H9 (cell line): ENCODE measurements around the gene OTUD3. TPM values are rescaled to one million over a fixed set of nuclear protein-coding genes. Genes with fewer than 3 reads are reported as not detected.
"Not testable (repeated sequence)": the region's sequence is repeated elsewhere in the genome, so short reads cannot be mapped to it uniquely, and the experiment has no call there.

ENCODE experiments used
- DNase-seq: peaks from one replicate; pipeline ENCODE4 v3.0.0-alpha.2; 2017
- H2AFZ ChIP-seq: one replicate; pipeline ENCODE4 v1.6.1; 2013; ENCODE audit warnings: mild to moderate bottlenecking, low read length, control low read depth, moderate library complexity
- H2AK5ac ChIP-seq: 2 replicates; pipeline ENCODE4 v1.6.1; 2013; ENCODE audit warnings: low read length, control low read depth, mixed read lengths; ENCODE audit not compliant: insufficient read length
- H2BK120ac ChIP-seq: one replicate; pipeline ENCODE4 v1.6.1; 2013; ENCODE audit warnings: low read depth, mild to moderate bottlenecking, low read length, control low read depth, inconsistent platforms; ENCODE audit not compliant: poor library complexity, severe bottlenecking
- H2BK12ac ChIP-seq: 2 replicates; pipeline ENCODE4 v1.6.1; 2013; ENCODE audit warnings: low read length, control low read depth, mixed read lengths, low read depth; ENCODE audit not compliant: insufficient read length
- H2BK15ac ChIP-seq: 2 replicates; pipeline ENCODE4 v1.6.1; 2013; ENCODE audit warnings: low read depth, low read length, control low read depth
- H2BK20ac ChIP-seq: one replicate; pipeline ENCODE4 v1.6.1; 2013; ENCODE audit warnings: low read depth, mild to moderate bottlenecking, low read length, control low read depth, inconsistent platforms; ENCODE audit not compliant: poor library complexity, severe bottlenecking
- H2BK5ac ChIP-seq: 2 replicates; pipeline ENCODE4 v1.6.1; 2013; ENCODE audit warnings: low read length, control low read depth, mixed read lengths; ENCODE audit not compliant: insufficient read length
- H3K14ac ChIP-seq: 2 replicates; pipeline ENCODE4 v1.6.1; 2013; ENCODE audit warnings: low read length, control low read depth; ENCODE audit not compliant: insufficient read depth
- H3K18ac ChIP-seq: 2 replicates; pipeline ENCODE4 v1.6.1; 2013; ENCODE audit warnings: low read depth, mild to moderate bottlenecking, mixed read lengths, low read length, control low read depth; ENCODE audit not compliant: insufficient read length
- H3K23ac ChIP-seq: 2 replicates; pipeline ENCODE4 v1.6.1; 2013; ENCODE audit warnings: low read length, control low read depth, mixed read lengths, low read depth; ENCODE audit not compliant: insufficient read length
- H3K23me2 ChIP-seq: 2 replicates; pipeline ENCODE4 v1.6.1; 2013; ENCODE audit warnings: low read depth, mild to moderate bottlenecking, mixed read lengths, low read length, control low read depth; ENCODE audit not compliant: insufficient read length, poor library complexity, severe bottlenecking
- H3K27ac ChIP-seq: 2 replicates; pipeline ENCODE4 v1.5.1; 2013; ENCODE audit warnings: low read length, control low read depth, mixed read lengths, low read depth; ENCODE audit not compliant: insufficient read length
- H3K27me3 ChIP-seq: 2 replicates; pipeline ENCODE4 v1.6.1; 2013; ENCODE audit warnings: low read length, control low read depth, inconsistent platforms; ENCODE audit not compliant: insufficient read depth
- H3K4ac ChIP-seq: 2 replicates; pipeline ENCODE4 v1.6.1; 2013; ENCODE audit warnings: low read depth, mild to moderate bottlenecking, control low read depth, inconsistent platforms, low read length, moderate library complexity
- H3K4me1 ChIP-seq: 2 replicates; pipeline ENCODE4 v1.6.1; 2013; ENCODE audit warnings: low read length, control low read depth, inconsistent platforms; ENCODE audit not compliant: insufficient read depth
- H3K4me2 ChIP-seq: 2 replicates; pipeline ENCODE4 v1.6.1; 2013; ENCODE audit warnings: low read length, control low read depth, mixed read lengths; ENCODE audit not compliant: insufficient read length, insufficient read depth
- H3K56ac ChIP-seq: 2 replicates; pipeline ENCODE4 v1.6.1; 2013; ENCODE audit warnings: low read depth, mild to moderate bottlenecking, mixed read lengths, low read length, control low read depth; ENCODE audit not compliant: insufficient read length
- H3K79me1 ChIP-seq: 2 replicates; pipeline ENCODE4 v1.6.1; 2013; ENCODE audit warnings: low read depth, mild to moderate bottlenecking, moderate library complexity, low read length, control low read depth, inconsistent platforms; ENCODE audit not compliant: insufficient read depth, poor library complexity, severe bottlenecking
- H3K79me2 ChIP-seq: 2 replicates; pipeline ENCODE4 v1.6.1; 2013; ENCODE audit warnings: low read length, control low read depth, inconsistent platforms; ENCODE audit not compliant: insufficient read depth
- H3K9ac ChIP-seq: 2 replicates; pipeline ENCODE4 v1.6.1; 2013; ENCODE audit warnings: low read length, control low read depth, mixed read lengths; ENCODE audit not compliant: insufficient read length; ENCODE audit errors: extremely low read depth
- H3K9me3 ChIP-seq: one replicate; pipeline ENCODE4 v1.6.1; 2013; ENCODE audit warnings: low read depth, low read length, inconsistent platforms; ENCODE audit not compliant: control insufficient read depth
- H3T11ph ChIP-seq: one replicate; pipeline ENCODE4 v1.6.1; 2013; ENCODE audit warnings: mild to moderate bottlenecking, low read length, control low read depth, inconsistent platforms
- H4K20me1 ChIP-seq: one replicate; pipeline ENCODE4 v1.6.1; 2013; ENCODE audit not compliant: control insufficient read depth, insufficient read length, insufficient read depth
- H4K5ac ChIP-seq: 2 replicates; pipeline ENCODE4 v1.6.1; 2013; ENCODE audit warnings: low read depth, mild to moderate bottlenecking, mixed read lengths, low read length, control low read depth; ENCODE audit not compliant: insufficient read length
- H4K8ac ChIP-seq: replicated peaks from 2 replicates; pipeline ENCODE4 v1.6.1; 2013; ENCODE audit warnings: low read length, control low read depth, mixed read lengths, low read depth; ENCODE audit not compliant: insufficient read length
- H4K91ac ChIP-seq: 2 replicates; pipeline ENCODE4 v1.6.1; 2013; ENCODE audit warnings: low read depth, mild to moderate bottlenecking, moderate library complexity, mixed read lengths, low read length, control low read depth; ENCODE audit not compliant: insufficient read length
- H3K27ac Mint-ChIP-seq, 3 experiments: 2 replicates in 2 of 3; 3 replicates in 1 of 3; pipeline ENCODE4 v1.8.0; 2020 to 2021; ENCODE audit warnings: mixed read lengths in 3 of 3, mild to moderate bottlenecking in 1 of 3, moderate library complexity in 1 of 3
- H3K27me3 Mint-ChIP-seq: 2 replicates; pipeline ENCODE4 v1.8.0; 2021; ENCODE audit warnings: low read depth, mild to moderate bottlenecking, moderate library complexity, mixed read lengths
- H3K36me3 Mint-ChIP-seq, 3 experiments: 2 replicates in 2 of 3; 3 replicates in 1 of 3; pipeline ENCODE4 v1.8.0; 2020 to 2021; ENCODE audit warnings: low read depth in 3 of 3, mixed read lengths in 3 of 3; ENCODE audit not compliant: insufficient read depth in 1 of 3
- H3K4me1 Mint-ChIP-seq, 2 experiments: 2 replicates each; pipeline ENCODE4 v1.8.0; 2020; ENCODE audit warnings: mixed read lengths in 2 of 2
- H3K4me3 Mint-ChIP-seq, 2 experiments: 2 replicates in 1 of 2; 3 replicates in 1 of 2; pipeline ENCODE4 v1.8.0; 2020 to 2021; ENCODE audit warnings: mild to moderate bottlenecking in 2 of 2, mixed read lengths in 2 of 2, moderate library complexity in 1 of 2
- H3K9me3 Mint-ChIP-seq, 2 experiments: 2 replicates in 1 of 2; 3 replicates in 1 of 2; pipeline ENCODE4 v1.8.0; 2020; ENCODE audit warnings: mild to moderate bottlenecking in 2 of 2, mixed read lengths in 2 of 2, moderate library complexity in 1 of 2
- CTCF ChIP-seq: fragments of 200-600 bp; sonication (generic); conservative IDR thresholded peaks from 3 replicates; pipeline ENCODE4 v1.8.0; 2021; ENCODE audit warnings: antibody characterized with exemption, mild to moderate bottlenecking
- WGBS: extraction: QIAGEN DNeasy Blood & Tissue Kit; methylation state at CpG from one replicate; pipeline ENCODE4 v1.1.7; 2013; ENCODE audit warnings: missing lambda C conversion rate, low lambda C conversion rate, mixed read lengths; ENCODE audit not compliant: insufficient read length; ENCODE audit errors: extremely low coverage; 5-methylcytosine and 5-hydroxymethylcytosine counted together
- total RNA-seq: library from RNA; stranded (reverse); gene quantifications from 2 replicates; pipeline ENCODE4 v1.2.1, GENCODE V29; 2021

OTUD3 gene
- total RNA-seq, 1 experiment from 2014 or later, result 12.0 TPM

GRCh38 chr1:19846338-19846737 is 35.9 kb upstream of the OTUD3 start:
- no peak overlapping the region for H3K56ac ChIP-seq
- H3K14ac ChIP-seq, result no peak overlapping the region
- no peak overlapping the region for H3T11ph ChIP-seq
- H3K4me1 ChIP-seq, result no peaks in the 10 kb centered on the region
- no peak overlapping the region for H2BK20ac ChIP-seq
- H3K9me3 ChIP-seq, result no peaks in the 10 kb centered on the region
- no peak overlapping the region for H3K27ac ChIP-seq
- H4K91ac ChIP-seq, result no peak overlapping the region
- H3K4ac ChIP-seq, result no peak overlapping the region
- H2BK15ac ChIP-seq, result no peak overlapping the region
- TF ChIP-seq CTCF, result no peak
- H3K4me2 ChIP-seq, result no peak overlapping the region
- H3K27ac Mint-ChIP-seq, result no peak overlapping the region
- H3K79me1 ChIP-seq, result no peaks in the 10 kb centered on the region
- H2BK5ac ChIP-seq, result no peak overlapping the region
- DNase-seq, result no peak
- no peaks in the 10 kb centered on the region for H4K20me1 ChIP-seq
- no peak overlapping the region for H4K5ac ChIP-seq
- H3K27me3 ChIP-seq, result no peaks in the 10 kb centered on the region
- no peak overlapping the region for H2AK5ac ChIP-seq
- no peak overlapping the region for H4K8ac ChIP-seq
- no peak overlapping the region for H2AFZ ChIP-seq
- H3K79me2 ChIP-seq, result no peaks in the 10 kb centered on the region
- no peaks in the 10 kb centered on the region for H3K36me3 Mint-ChIP-seq
- H3K4me1 Mint-ChIP-seq, result peaks cover 0 to 11% of the 10 kb centered on the region in 2 experiments; a peak in 2 of 4 replicates
- no peak overlapping the region for H3K23ac ChIP-seq
- no peaks in the 10 kb centered on the region for H3K23me2 ChIP-seq
- no peak overlapping the region for H3K18ac ChIP-seq
- H3K27me3 Mint-ChIP-seq, result peaks cover 8% of the 10 kb centered on the region
- H3K9ac ChIP-seq, result no peak overlapping the region
- no peaks in the 10 kb centered on the region for H3K9me3 Mint-ChIP-seq
- no peak overlapping the region for H3K4me3 Mint-ChIP-seq
- no peak overlapping the region for H2BK12ac ChIP-seq
- WGBS, result no CpG with 5 or more reads among the region's 3 CpGs
- no peak overlapping the region for H2BK120ac ChIP-seq

- not testable (repeated sequence) for H3K4me3 Mint-ChIP-seq, H2BK15ac ChIP-seq, H3K27ac Mint-ChIP-seq, H3K14ac ChIP-seq, H3K4me1 ChIP-seq, H3T11ph ChIP-seq, H3K56ac ChIP-seq, H4K8ac ChIP-seq, H3K79me1 ChIP-seq, H4K5ac ChIP-seq, H2BK120ac ChIP-seq, H4K20me1 ChIP-seq, H2BK12ac ChIP-seq, H3K27me3 ChIP-seq, H3K9ac ChIP-seq, H2AK5ac ChIP-seq, H3K23me2 ChIP-seq, H3K4ac ChIP-seq, H4K91ac ChIP-seq, H2BK20ac ChIP-seq, H3K27ac ChIP-seq, H3K18ac ChIP-seq, H3K4me2 ChIP-seq, H3K9me3 Mint-ChIP-seq, DNase-seq, H2BK5ac ChIP-seq, H3K9me3 ChIP-seq, H3K79me2 ChIP-seq, H3K36me3 Mint-ChIP-seq, H3K23ac ChIP-seq, H2AFZ ChIP-seq
- peaks cover 0 to 11% of the 10 kb centered on the region in 2 experiments; a peak in 2 of 4 replicates for H3K4me1 Mint-ChIP-seq
- H3K27me3 Mint-ChIP-seq, result peaks cover 14% of the 10 kb centered on the region
- WGBS, result no CpG with 5 or more reads among the region's 9 CpGs
These were observed 34.9 kb upstream of the OTUD3 start for GRCh38 chr1:19847334-19847733.
